Epithelial cell of proximal tubule (primary cell): ENCODE results near the gene DPH1. TPM values are rescaled to one million over a fixed set of nuclear protein-coding genes. Genes with fewer than 3 reads are reported as not detected.

Source experiments
- DNase-seq: peaks from one replicate; pipeline ENCODE4 v3.0.0-alpha.2; 2011; ENCODE audit warnings: low read depth
- H3K4me3 ChIP-seq: 2 replicates; pipeline ENCODE4 v1.5.1; 2011; ENCODE audit warnings: low read depth, mild to moderate bottlenecking, low read length
- CTCF ChIP-seq: conservative IDR thresholded peaks from 2 replicates; pipeline ENCODE4 v1.5.1; 2012; ENCODE audit warnings: low read depth, mild to moderate bottlenecking, low read length
- total RNA-seq: library from RNA; depleted of rRNA; stranded (reverse); fragments of >200 nt; gene quantifications from 2 replicates; pipeline ENCODE4 v1.2.3, GENCODE V29; 2015

The DPH1 gene
- total RNA-seq, 1 donor from 2014 or later: 33.1 TPM

- no peak for DNase-seq
- no peak for TF ChIP-seq CTCF
- no peak overlapping the region for H3K4me3 ChIP-seq
These were observed 7.2 kb downstream of the DPH1 start for GRCh38 chr17:2037155-2037554.

DNA sequence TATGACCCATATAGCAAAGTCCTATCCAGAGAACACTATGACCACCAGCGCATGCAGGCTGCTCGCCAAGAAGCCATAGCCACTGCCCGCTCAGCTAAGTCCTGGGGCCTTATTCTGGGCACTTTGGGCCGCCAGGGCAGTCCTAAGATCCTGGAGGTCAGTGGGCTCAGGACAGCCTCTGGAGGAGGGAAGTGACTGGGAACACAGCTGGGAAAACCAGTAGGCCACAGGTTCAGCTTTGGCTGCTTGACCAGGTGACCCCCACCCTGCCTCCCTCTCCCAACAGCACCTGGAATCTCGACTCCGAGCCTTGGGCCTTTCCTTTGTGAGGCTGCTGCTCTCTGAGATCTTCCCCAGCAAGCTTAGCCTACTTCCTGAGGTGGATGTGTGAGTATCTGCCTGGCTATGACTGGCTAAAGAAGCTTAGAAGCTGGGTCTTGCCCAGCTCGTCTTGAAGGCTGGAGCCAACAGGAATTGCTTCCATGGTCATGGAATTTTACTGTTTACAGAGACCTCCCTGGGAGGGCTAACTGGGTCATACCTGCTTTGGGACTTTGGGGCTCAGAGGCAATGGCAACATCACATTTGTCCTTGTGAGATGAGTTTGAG, 10.4 kb downstream of the DPH1 start:
- TF ChIP-seq CTCF: no peak
- H3K4me3 ChIP-seq: no peak overlapping the region
- no peak for DNase-seq

DNA sequence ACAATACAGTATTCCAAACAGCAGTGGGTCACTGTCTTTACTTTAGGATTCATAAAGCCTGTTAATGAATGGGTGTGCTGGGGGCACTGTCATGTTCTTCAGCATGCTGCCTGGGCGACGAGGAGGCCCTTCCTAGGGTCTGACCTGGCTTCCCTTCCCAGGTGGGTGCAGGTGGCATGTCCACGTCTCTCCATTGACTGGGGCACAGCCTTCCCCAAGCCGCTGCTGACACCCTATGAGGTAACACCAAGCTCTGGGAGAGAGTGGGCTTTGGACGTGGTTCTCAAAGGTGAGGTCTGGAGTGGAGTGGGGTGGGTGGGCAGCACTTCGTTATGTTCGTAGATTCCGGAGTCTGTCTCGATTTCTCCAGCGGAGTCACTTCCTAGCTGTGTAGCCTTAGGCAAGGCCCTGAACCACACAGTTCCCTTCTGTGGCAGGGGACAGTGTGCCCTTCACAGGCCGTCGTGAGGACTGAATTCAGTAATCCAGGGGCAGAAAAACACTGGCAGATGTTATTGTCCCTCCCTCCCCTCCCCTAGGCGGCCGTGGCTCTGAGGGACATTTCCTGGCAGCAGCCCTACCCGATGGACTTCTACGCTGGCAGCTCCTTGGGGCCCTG, 11.1 kb downstream of the DPH1 start:
- peak overlapping the region; percentile 74 for H3K4me3 ChIP-seq
- no peak for TF ChIP-seq CTCF
- no peak for DNase-seq

- H3K4me3 ChIP-seq: peak within 1 kb of the TSS; percentile 74
- DNase-seq: no peak
- peak; percentile 59 for TF ChIP-seq CTCF
These were observed 11.8 kb downstream of the DPH1 start, which contains the start of gene OVCA2 for GRCh38 chr17:2041561-2042389. Gene OVCA2 (plus strand): TSS chr17:2042022. CDS start chr17:2042048, 26 bp downstream.

GRCh38 chr17:2042390-2042847, 12.5 kb downstream of the DPH1 start:
- peak; percentile 41 for TF ChIP-seq CTCF

DNA sequence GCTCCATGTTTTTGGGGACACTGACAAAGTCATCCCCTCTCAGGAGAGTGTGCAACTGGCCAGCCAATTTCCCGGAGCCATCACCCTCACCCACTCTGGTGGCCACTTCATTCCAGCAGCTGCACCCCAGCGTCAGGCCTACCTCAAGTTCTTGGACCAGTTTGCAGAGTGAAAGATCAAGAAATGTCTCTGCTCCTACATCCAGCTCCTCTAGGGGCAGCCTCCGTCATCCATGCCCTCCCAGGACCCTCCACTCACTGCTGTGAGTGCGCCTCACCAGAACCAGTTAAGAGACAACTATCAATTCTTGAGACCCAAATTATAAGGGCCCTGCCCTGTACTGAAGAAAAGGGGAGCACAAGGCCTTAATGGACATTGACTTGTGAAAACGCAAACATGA, 13.0 kb downstream of the DPH1 start:
- no peak for DNase-seq
- peak overlapping the region; percentile 74 for H3K4me3 ChIP-seq
- no peak for TF ChIP-seq CTCF

More at GRCh38 chr17:2042390-2042847, 12.5 kb downstream of the DPH1 start:
- H3K4me3 ChIP-seq: peak overlapping the region; percentile 74
- DNase-seq: no peak
